Uterus (tissue), 4 donors: ENCODE results near the gene PFKFB3. TPM values are rescaled to one million over a fixed set of nuclear protein-coding genes. Genes with fewer than 3 reads are reported as not detected.

Experiments
- DNase-seq, 2 donors: peaks; one replicate each; pipeline ENCODE4 v3.0.0-alpha.2; 2019 to 2020
- H3K27ac ChIP-seq, 2 donors: fragments of 200-600 bp; sonication (generic); 1 replicate in 1 of 2; 2 replicates in 1 of 2; pipeline ENCODE4 v1.5.1; 2016 to 2018
- H3K27me3 ChIP-seq, 2 donors: fragments of 200-600 bp; sonication (generic); one replicate each; pipeline ENCODE4 v1.5.1; 2018 to 2019; ENCODE audit warnings: control low read depth in 1 of 2
- H3K36me3 ChIP-seq, 2 donors: fragments of 200-600 bp; sonication (generic); one replicate each; pipeline ENCODE4 v1.5.1; 2019; ENCODE audit warnings: control low read depth in 1 of 2
- H3K4me1 ChIP-seq, 2 donors: fragments of 200-600 bp; sonication (generic); one replicate each; pipeline ENCODE4 v1.5.1; 2018 to 2019; ENCODE audit warnings: control low read depth in 1 of 2
- H3K4me3 ChIP-seq, 2 donors: fragments of 200-600 bp; sonication (generic); 1 replicate in 1 of 2; 2 replicates in 1 of 2; pipeline ENCODE4 v1.5.1; 2018 to 2019; ENCODE audit warnings: mild to moderate bottlenecking in 1 of 2
- H3K9me3 ChIP-seq, 2 donors: fragments of 200-600 bp; sonication (generic); one replicate each; pipeline ENCODE4 v1.5.1; 2019; ENCODE audit warnings: control low read depth in 1 of 2
- CTCF ChIP-seq, 4 experiments: fragments of 200-600 bp in 2 of 4; fragments of 450-650 bp in 2 of 4; sonication (generic) in 2 of 4; IDR thresholded peaks; one replicate each; pipeline ENCODE4 v1.5.1; 2016 to 2019; ENCODE audit warnings: antibody characterized with exemption in 4 of 4, mild to moderate bottlenecking in 2 of 4, moderate library complexity in 1 of 4
- POLR2A ChIP-seq, 2 donors: fragments of 450-650 bp; IDR thresholded peaks; one replicate each; pipeline ENCODE4 v1.6.1; 2016; ENCODE audit warnings: antibody characterized with exemption in 2 of 2, mild to moderate bottlenecking in 1 of 2, moderate library complexity in 1 of 2
- intact Hi-C: fragments of 100-400 bp; cut with DNase I; formaldehyde crosslinking; loops from one replicate; pipeline ENCODE4 v1.15.1; 2023; ENCODE audit warnings: low total_unique reads
- total RNA-seq, 4 donors: library from RNA; depleted of rRNA in 3 of 4; stranded (reverse); fragments of >200 nt in 3 of 4; gene quantifications; one replicate each; pipeline versions ENCODE4 v1.1.0 to v1.2.4, GENCODE V29; 2014 to 2023
- donor health status: DM: yes; HTN: yes; CAD: no.

PFKFB3 gene
- total RNA-seq, 4 donors from 2014 or later = 7.4 to 54.5 (median 14.7) TPM

DNA sequence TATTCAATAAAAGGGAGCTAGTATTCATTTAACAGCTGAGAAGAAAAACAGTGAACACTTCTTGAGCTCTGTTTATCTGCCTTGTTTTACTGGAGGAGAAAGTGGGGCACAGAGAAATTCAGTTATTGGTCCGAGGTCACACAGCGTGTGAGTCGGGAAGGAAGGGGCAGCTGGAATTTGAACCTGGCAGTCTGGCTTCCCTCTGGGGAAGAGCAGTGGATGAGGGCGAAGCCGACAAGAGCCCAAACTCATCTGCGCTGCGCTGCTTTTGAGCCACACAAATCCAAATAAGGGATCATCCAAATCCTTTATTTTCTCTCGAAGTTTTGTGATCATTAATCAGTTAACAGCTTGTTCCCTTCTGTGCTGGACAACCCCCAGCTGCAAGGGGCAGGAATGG, 23.7 kb upstream of the PFKFB3 start:
- Histone ChIP-seq H3K4me1 (peaks cover 0 to 18% of the 10 kb centered on the region in 2 donors), H3K27me3 (no peaks in the 10 kb centered on the region), H3K4me3 (no peak overlapping the region), H3K9me3 (no peaks in the 10 kb centered on the region), H3K36me3 (no peaks in the 10 kb centered on the region), H3K27ac (no peak overlapping the region)
- intact Hi-C loops = no loop called here
- no peak for DNase-seq
- TF ChIP-seq CTCF (IDR thresholded peaks at IDR 0.05) = no peak
- no peak for TF ChIP-seq POLR2A (IDR thresholded peaks at IDR 0.05)

DNA sequence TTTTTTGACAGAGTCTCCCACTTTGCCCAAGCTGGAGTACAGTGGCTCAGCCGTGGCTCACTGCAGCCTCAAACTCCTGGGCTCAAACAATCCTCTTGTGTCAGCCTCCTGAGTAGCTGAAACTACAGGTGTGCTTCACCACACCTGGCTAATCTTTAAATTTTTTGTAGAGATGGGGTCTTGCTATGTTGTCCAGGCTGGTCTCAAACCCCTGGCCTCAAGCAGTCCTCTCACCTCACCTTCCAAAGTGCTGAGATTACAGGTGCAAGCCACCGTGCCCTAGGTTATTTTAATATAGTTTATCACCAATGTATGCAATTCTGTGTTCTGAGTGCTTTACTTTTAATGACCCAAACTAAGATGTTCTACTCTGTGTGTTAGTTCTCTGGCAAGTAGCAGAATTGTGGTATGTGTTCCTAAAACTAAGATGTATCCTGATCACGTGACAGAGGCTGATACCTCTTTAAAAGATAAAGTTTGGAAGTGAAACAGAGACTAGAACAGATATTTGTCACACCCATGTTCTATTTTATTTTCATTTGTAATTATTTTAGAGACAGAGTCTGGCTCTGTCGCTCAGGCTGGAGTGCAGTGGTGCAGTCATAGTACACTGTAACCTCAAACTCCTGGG, 22.1 kb upstream of the PFKFB3 start:
- Histone ChIP-seq H3K4me3 (no peak overlapping the region), H3K36me3 (no peaks in the 10 kb centered on the region), H3K27ac (no peak overlapping the region), H3K9me3 (no peaks in the 10 kb centered on the region), H3K27me3 (no peaks in the 10 kb centered on the region), H3K4me1 (peaks cover 0 to 18% of the 10 kb centered on the region in 2 donors)
- intact Hi-C loops = no loop called here
- no peak for DNase-seq
- TF ChIP-seq POLR2A (IDR thresholded peaks at IDR 0.05) (no peak), CTCF (IDR thresholded peaks at IDR 0.05) (no peak)

DNA sequence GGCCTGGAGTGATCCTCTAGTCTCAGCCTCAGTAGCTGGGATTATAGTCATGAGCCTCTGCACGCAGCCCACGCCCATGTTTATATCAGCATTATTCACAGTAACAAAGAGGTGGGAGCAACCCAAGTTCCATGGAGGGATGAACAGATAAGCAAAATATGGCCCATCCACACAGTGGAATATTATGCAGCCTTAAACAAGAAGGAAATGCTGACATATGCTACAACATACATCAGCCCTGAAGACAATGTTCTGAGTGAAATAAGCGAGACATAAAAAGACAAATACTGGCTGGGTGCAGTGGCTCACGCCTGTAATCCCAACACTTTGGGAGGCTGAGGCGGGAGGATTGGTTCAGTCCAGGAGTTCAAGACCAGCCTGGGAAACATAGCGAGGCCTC, 21.5 kb upstream of the PFKFB3 start:
- H3K36me3 ChIP-seq = no peaks in the 10 kb centered on the region
- DNase-seq = no peak
- H3K4me1 ChIP-seq = peaks cover 0 to 18% of the 10 kb centered on the region in 2 donors
- H3K27ac ChIP-seq = no peak overlapping the region
- no peak overlapping the region for H3K4me3 ChIP-seq
- no peaks in the 10 kb centered on the region for H3K27me3 ChIP-seq
- TF ChIP-seq POLR2A (IDR thresholded peaks at IDR 0.05) (no peak), CTCF (IDR thresholded peaks at IDR 0.05) (no peak)
- H3K9me3 ChIP-seq = no peaks in the 10 kb centered on the region
- intact Hi-C loops = no loop called here

- no peaks in the 10 kb centered on the region for H3K36me3 ChIP-seq
- no peaks in the 10 kb centered on the region for H3K27me3 ChIP-seq
- H3K4me3 ChIP-seq = no peak overlapping the region
- no peak overlapping the region for H3K27ac ChIP-seq
- no peaks in the 10 kb centered on the region for H3K9me3 ChIP-seq
- intact Hi-C loops = no loop called here
- peak; percentile 36 to 60 for DNase-seq
- no peak for TF ChIP-seq POLR2A (IDR thresholded peaks at IDR 0.05)
- no peak for TF ChIP-seq CTCF (IDR thresholded peaks at IDR 0.05)
- peaks cover 0 to 18% of the 10 kb centered on the region in 2 donors for H3K4me1 ChIP-seq
Observed at GRCh38 chr10:6182454-6183098, 20.2 kb upstream of the PFKFB3 start.

- H3K4me1 ChIP-seq = peaks cover 0 to 6% of the 10 kb centered on the region in 2 donors
- no peaks in the 10 kb centered on the region for H3K27me3 ChIP-seq
- intact Hi-C loops = no loop called here
- no peak overlapping the region for H3K27ac ChIP-seq
- no peak overlapping the region for H3K4me3 ChIP-seq
- TF ChIP-seq POLR2A (IDR thresholded peaks at IDR 0.05) (no peak), CTCF (IDR thresholded peaks at IDR 0.05) (no peak)
- DNase-seq = no peak
- no peaks in the 10 kb centered on the region for H3K9me3 ChIP-seq
- H3K36me3 ChIP-seq = no peaks in the 10 kb centered on the region
Observed at GRCh38 chr10:6185039-6185716, 17.6 kb upstream of the PFKFB3 start.
